Measurements from ENCODE around the gene U2AF1L4.
A peak's percentile ranks its signal among the peaks of the same experiment; 100 is the strongest.

Gene U2AF1L4

GRCh38 chr19:35745328-35746086 lies at the start of gene U2AF1L4, which contains the start of gene PSENEN:
Gene U2AF1L4, minus strand, starts transcription at chr19:35745418. Its CDS starts 27 bp downstream, at chr19:35745391.
Gene PSENEN, plus strand, starts transcription at chr19:35745651. Its CDS starts 280 bp downstream, at chr19:35745931.
- peak; percentile 88 for DNase-seq (ENCODE audit: low read depth)

- DNase-seq (ENCODE audit: low read depth): no peak
Measured at GRCh38 chr19:35793381-35794165, 48.4 kb upstream of the U2AF1L4 start.

- DNase-seq (ENCODE audit: low read depth): no peak
Measured at GRCh38 chr19:35792888-35793287, 47.7 kb upstream of the U2AF1L4 start.

GRCh38 chr19:35792312-35792711 lies 47.1 kb upstream of the U2AF1L4 start:
- no peak for DNase-seq (ENCODE audit: low read depth)

DNA sequence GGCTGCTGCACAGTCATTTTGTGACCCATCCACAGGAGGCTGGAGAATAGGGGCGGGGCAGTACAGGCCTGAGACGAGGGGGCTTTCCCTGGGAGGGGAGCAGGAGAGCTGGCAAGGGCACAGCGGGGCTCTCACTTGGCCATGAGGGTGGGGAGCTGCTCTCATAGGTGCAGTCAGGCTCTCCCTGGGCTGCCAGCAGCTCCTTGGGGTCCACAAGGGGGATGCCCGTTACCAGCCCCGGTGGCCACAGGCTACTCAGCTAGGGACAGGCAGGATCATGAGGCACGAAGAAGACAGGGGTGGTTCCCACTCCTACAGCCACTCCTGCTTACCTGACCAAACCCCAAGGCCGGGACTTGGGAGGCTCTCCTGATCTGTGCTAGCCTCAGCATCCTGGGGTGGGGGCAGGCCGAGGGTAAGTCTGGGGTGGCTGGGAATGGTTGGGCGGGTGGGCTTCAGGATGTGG lies 46.6 kb upstream of the U2AF1L4 start:
- no peak for DNase-seq (ENCODE audit: low read depth)

DNA sequence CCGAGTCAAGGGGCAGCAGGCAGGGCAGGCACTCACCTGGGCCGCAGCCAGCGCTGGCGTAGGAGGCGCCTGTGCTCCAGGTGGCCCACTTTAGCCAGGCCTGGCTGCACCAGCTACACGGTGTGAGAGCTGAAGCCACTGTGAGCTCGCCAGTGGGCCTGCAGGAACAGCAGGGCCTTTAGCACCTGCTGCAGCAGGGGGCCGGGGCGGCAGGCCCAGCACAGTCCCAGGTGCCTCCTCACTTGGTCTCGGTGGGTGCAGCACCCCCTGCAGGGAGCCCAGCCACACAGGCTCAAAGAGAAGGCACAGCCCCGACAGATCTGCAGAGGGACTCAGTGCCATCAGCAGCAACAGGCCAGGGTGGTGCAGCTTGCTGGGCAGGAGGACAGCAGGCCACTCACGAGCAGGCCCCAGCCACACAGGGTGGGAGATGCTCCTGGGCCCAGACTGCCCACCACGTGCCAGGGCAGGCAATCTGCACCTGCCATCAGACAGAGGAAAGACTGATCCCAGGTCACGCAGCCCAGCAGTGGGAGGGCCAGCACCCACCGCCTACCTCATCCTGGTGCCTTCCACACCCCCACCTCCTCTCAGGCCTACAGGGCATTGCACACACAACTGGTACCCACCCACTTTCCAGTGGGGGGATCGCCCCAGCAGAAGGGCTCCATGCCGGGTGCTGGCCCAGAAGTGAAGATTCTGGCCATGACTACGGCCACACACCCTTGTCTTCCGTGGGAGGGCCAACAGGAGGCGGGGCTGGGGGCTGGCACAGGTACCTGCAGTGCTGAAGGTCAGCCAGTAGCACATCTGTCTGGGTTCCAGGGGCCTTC lies 46.0 kb upstream of the U2AF1L4 start:
- no peak for DNase-seq (ENCODE audit: low read depth)

DNA sequence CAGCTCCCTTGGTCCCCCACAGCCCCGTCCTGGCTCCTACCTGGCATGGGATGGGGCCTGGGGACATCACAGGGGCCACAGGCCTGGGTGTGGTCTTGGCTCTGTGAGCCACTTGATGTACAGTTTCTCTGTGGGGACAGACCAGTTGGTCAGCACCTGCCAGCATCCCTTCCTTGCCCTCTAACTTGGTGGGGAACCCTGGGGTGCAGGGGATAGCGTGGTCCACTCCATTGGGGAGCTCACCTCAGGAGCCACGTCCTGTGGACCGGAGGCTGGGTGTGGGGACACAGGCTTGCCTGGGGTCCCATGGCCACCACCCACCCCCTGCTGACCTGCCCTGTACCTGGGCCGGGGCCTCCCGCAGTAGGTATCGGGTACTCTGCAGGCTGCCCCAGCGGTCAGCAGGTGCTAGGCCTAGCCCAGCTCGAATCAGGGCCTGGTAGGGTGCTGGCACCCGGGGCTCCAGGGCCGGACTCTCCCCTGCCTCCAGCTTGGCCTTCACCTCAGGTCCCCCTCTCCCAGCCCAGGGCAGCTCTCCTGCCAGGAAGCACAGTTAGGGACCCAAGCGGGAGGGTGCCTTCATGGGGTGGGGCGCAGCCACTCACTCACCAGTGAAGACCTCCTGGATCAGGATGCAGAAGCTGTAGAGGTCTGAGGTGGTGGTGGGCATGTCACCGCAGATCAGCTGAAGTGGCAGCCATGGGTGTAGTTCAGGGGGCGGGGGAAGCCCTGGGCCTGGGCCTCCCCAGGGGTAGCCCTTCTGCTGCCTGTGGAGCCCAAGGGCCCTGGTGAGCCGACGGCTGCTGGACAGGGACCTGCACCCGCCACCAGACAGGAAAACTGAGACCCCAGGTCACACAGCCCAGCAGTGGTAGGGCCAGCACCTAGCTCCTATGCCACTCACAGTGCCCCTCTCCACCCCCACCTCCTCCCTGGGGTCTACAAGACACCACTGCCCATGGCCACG lies 45.0 kb upstream of the U2AF1L4 start:
- no peak for DNase-seq (ENCODE audit: low read depth)

- no peak for DNase-seq (ENCODE audit: low read depth)
Measured at GRCh38 chr19:35789195-35789977, 44.2 kb upstream of the U2AF1L4 start.

- no peak for DNase-seq (ENCODE audit: low read depth)
Measured at GRCh38 chr19:35788205-35788960, 43.2 kb upstream of the U2AF1L4 start.

- no peak for DNase-seq (ENCODE audit: low read depth)
Measured at GRCh38 chr19:35787227-35787799, 42.1 kb upstream of the U2AF1L4 start.

DNA sequence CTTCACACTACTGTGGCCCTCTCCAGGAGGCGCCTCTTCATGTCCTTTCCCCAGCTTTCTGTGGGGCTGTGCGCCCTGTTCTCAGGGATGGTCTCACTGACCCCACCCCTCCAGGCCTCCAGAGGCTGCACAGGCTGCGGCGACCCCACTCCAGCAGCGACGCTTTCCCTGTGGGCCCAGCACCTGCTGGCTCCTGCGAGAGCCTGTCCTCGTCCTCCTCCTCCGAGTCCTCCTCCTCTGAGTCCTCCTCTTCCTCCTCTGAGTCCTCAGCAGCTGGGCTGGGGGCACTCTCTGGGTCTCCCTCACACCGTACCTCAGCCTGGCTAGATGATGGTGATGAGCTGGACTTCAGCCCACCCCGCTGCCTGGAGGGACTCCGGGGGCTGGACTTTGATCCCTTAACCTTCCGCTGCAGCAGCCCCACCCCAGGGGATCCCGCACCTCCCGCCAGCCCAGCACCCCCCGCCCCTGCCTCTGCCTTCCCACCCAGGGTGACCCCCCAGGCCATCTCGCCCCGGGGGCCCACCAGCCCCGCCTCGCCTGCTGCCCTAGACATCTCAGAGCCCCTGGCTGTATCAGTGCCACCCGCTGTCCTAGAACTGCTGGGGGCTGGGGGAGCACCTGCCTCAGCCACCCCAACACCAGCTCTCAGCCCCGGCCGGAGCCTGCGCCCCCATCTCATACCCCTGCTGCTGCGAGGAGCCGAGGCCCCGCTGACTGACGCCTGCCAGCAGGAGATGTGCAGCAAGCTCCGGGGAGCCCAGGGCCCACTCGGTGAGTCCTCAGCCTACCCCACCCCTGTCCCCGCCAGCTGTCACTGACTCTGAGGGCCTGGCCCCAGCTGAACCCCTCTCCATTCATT lies 41.3 kb upstream of the U2AF1L4 start:
- no peak for DNase-seq (ENCODE audit: low read depth)

GRCh38 chr19:35785339-35785627 lies 40.1 kb upstream of the U2AF1L4 start:
- no peak for DNase-seq (ENCODE audit: low read depth)

- no peak for DNase-seq (ENCODE audit: low read depth)
Measured at GRCh38 chr19:35784503-35785338, 39.5 kb upstream of the U2AF1L4 start.

- DNase-seq (ENCODE audit: low read depth): no peak
Measured at GRCh38 chr19:35783469-35784434, 38.5 kb upstream of the U2AF1L4 start.

DNA sequence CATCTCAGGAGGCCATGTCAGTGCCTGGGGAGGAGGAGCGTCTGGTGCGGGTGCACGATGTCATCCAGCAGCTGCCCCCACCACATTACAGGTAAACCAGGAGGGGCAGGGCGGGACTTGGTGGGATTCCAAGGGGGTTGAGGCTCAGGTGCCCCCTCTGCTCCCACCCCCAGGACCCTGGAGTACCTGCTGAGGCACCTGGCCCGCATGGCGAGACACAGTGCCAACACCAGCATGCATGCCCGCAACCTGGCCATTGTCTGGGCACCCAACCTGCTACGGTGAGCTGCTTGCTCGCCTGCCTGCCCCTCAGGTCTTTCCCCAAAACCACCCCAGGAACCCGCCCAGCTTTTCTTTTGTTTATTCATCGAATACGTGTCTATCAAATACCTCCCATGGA lies 37.4 kb upstream of the U2AF1L4 start:
- DNase-seq (ENCODE audit: low read depth): no peak

DNA sequence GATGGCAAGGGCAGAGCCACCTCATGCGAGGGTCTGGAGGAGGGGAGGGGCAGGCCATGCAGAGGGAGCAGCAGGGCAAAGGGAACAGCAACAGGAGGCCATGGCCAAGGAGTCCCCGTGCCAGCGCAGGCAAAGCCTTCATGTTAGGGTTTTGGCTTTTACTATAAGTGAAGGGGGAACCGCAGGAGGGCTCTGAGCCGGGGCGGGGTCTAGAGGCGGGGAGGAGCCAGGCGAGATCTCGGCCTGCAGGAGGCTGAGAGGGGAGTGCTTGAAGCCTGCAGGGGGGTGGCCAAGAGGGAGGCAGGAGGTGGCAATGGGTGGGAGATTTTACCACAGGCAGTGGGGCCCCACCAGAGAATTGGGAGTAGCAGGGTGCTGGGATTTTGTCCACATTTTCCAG lies 36.4 kb upstream of the U2AF1L4 start:
- DNase-seq (ENCODE audit: low read depth): no peak

Measured in stimulated activated CD8-positive, alpha-beta memory T cell treated with anti-CD3 and anti-CD28 coated beads, Interleukin-15, amount 100 ng/mL, for 1 hour (primary cell).